ENCODE data around the gene MAN1A2. TPM values are rescaled to one million over a fixed set of nuclear protein-coding genes. Genes with fewer than 3 reads are reported as not detected.

Gene MAN1A2
- total RNA-seq, 1 donor = 51.0 TPM

- Histone ChIP-seq H3K36me3 (ENCODE audit: insufficient read depth, low read length) (no peaks in the 10 kb centered on the region), H3K79me2 (ENCODE audit: insufficient read depth, low read length) (no peaks in the 10 kb centered on the region), H3K4me3 (ENCODE audit: insufficient read depth, low read length) (no peak overlapping the region), H4K20me1 (ENCODE audit: insufficient read depth, low read length) (no peaks in the 10 kb centered on the region), H3K27ac (ENCODE audit: low read depth, low read length) (no peak overlapping the region), H3K4me2 (ENCODE audit: insufficient read depth, low read length) (no peak overlapping the region), H3K4me1 (ENCODE audit: insufficient read depth, low read length) (no peaks in the 10 kb centered on the region), H2AFZ (ENCODE audit: low read length) (no peak overlapping the region), H3K27me3 (ENCODE audit: insufficient read depth, low read length) (peaks cover 12% of the 10 kb centered on the region), H3K9me3 (ENCODE audit: low read depth, low read length) (no peaks in the 10 kb centered on the region)
- no peak for DNase-seq (ENCODE audit: insufficient read length, low spot score, missing footprints)
- no peak for TF ChIP-seq CTCF (IDR thresholded peaks at IDR 0.05; ENCODE audit: extremely low read depth, low read depth, low read length)
Observed at GRCh38 chr1:117561071-117561470, 193.8 kb downstream of the MAN1A2 start.

GRCh38 chr1:117561551-117561950, 194.3 kb downstream of the MAN1A2 start:
- no peaks in the 10 kb centered on the region for H3K36me3 ChIP-seq (ENCODE audit: insufficient read depth, low read length)
- H3K4me2 ChIP-seq (ENCODE audit: insufficient read depth, low read length) = no peak overlapping the region
- H3K79me2 ChIP-seq (ENCODE audit: insufficient read depth, low read length) = no peaks in the 10 kb centered on the region
- H3K4me1 ChIP-seq (ENCODE audit: insufficient read depth, low read length) = no peaks in the 10 kb centered on the region
- H3K27me3 ChIP-seq (ENCODE audit: insufficient read depth, low read length) = peaks cover 12% of the 10 kb centered on the region
- H3K4me3 ChIP-seq (ENCODE audit: insufficient read depth, low read length) = no peak overlapping the region
- no peak for DNase-seq (ENCODE audit: insufficient read length, low spot score, missing footprints)
- no peak overlapping the region for H3K27ac ChIP-seq (ENCODE audit: low read depth, low read length)
- no peaks in the 10 kb centered on the region for H3K9me3 ChIP-seq (ENCODE audit: low read depth, low read length)
- H4K20me1 ChIP-seq (ENCODE audit: insufficient read depth, low read length) = no peaks in the 10 kb centered on the region
- TF ChIP-seq CTCF (IDR thresholded peaks at IDR 0.05; ENCODE audit: extremely low read depth, low read depth, low read length) = no peak
- no peak overlapping the region for H2AFZ ChIP-seq (ENCODE audit: low read length)

- Histone ChIP-seq H3K9me3 (ENCODE audit: low read depth, low read length) (no peaks in the 10 kb centered on the region), H3K4me3 (ENCODE audit: insufficient read depth, low read length) (no peak overlapping the region), H3K27me3 (ENCODE audit: insufficient read depth, low read length) (peaks cover 12% of the 10 kb centered on the region), H3K79me2 (ENCODE audit: insufficient read depth, low read length) (no peaks in the 10 kb centered on the region), H3K4me1 (ENCODE audit: insufficient read depth, low read length) (no peaks in the 10 kb centered on the region), H4K20me1 (ENCODE audit: insufficient read depth, low read length) (no peaks in the 10 kb centered on the region), H2AFZ (ENCODE audit: low read length) (no peak overlapping the region), H3K4me2 (ENCODE audit: insufficient read depth, low read length) (no peak overlapping the region), H3K27ac (ENCODE audit: low read depth, low read length) (no peak overlapping the region), H3K36me3 (ENCODE audit: insufficient read depth, low read length) (no peaks in the 10 kb centered on the region)
- no peak for TF ChIP-seq CTCF (IDR thresholded peaks at IDR 0.05; ENCODE audit: extremely low read depth, low read depth, low read length)
- no peak for DNase-seq (ENCODE audit: insufficient read length, low spot score, missing footprints)
Observed at GRCh38 chr1:117562581-117563491, 195.6 kb downstream of the MAN1A2 start.

- Histone ChIP-seq H3K4me3 (ENCODE audit: insufficient read depth, low read length) (no peak overlapping the region), H2AFZ (ENCODE audit: low read length) (no peak overlapping the region), H3K9me3 (ENCODE audit: low read depth, low read length) (no peaks in the 10 kb centered on the region), H3K27ac (ENCODE audit: low read depth, low read length) (no peak overlapping the region), H3K79me2 (ENCODE audit: insufficient read depth, low read length) (no peaks in the 10 kb centered on the region), H3K4me2 (ENCODE audit: insufficient read depth, low read length) (no peak overlapping the region), H3K36me3 (ENCODE audit: insufficient read depth, low read length) (no peaks in the 10 kb centered on the region), H3K27me3 (ENCODE audit: insufficient read depth, low read length) (peaks cover 12% of the 10 kb centered on the region), H3K4me1 (ENCODE audit: insufficient read depth, low read length) (no peaks in the 10 kb centered on the region), H4K20me1 (ENCODE audit: insufficient read depth, low read length) (no peaks in the 10 kb centered on the region)
- no peak for DNase-seq (ENCODE audit: insufficient read length, low spot score, missing footprints)
- no peak for TF ChIP-seq CTCF (IDR thresholded peaks at IDR 0.05; ENCODE audit: extremely low read depth, low read depth, low read length)
Observed at GRCh38 chr1:117563492-117563875, 196.2 kb downstream of the MAN1A2 start.
